Gastrocnemius medialis (tissue), 4 donors: ENCODE data around the gene APC. TPM values are rescaled to one million over a fixed set of nuclear protein-coding genes. Genes with fewer than 3 reads are reported as not detected.

ENCODE experiments used
- ATAC-seq, 2 donors: fragments of 150-250 bp; one replicate each; pipeline ENCODE4 v1.9.1; 2016
- DNase-seq, 2 donors: peaks; one replicate each; pipeline ENCODE4 v3.0.0-alpha.2; 2019
- H3K27ac ChIP-seq, 4 donors: fragments of 200-600 bp; sonication (generic); 1 replicate in 1 of 4; 2 replicates in 3 of 4; pipeline ENCODE4 v1.5.1; 2016 to 2018; ENCODE audit warnings: mild to moderate bottlenecking in 2 of 4, moderate library complexity in 1 of 4
- H3K27me3 ChIP-seq, 3 donors: fragments of 200-600 bp; sonication (generic) in 2 of 3; 1 replicate in 1 of 3; 2 replicates in 2 of 3; pipeline versions ENCODE4 v1.5.1 to v1.6.0; 2016 to 2019; ENCODE audit warnings: mild to moderate bottlenecking in 1 of 3, moderate library complexity in 1 of 3
- H3K36me3 ChIP-seq, 2 donors: fragments of 200-600 bp; sonication (generic) in 1 of 2; one replicate each; pipeline ENCODE4 v1.5.1; 2017 to 2018
- H3K4me1 ChIP-seq, 2 donors: fragments of 200-600 bp; sonication (generic) in 1 of 2; one replicate each; pipeline ENCODE4 v1.5.1; 2016 to 2017; ENCODE audit warnings: mild to moderate bottlenecking in 2 of 2
- H3K4me3 ChIP-seq, 4 donors: fragments of 200-600 bp; sonication (generic) in 3 of 4; 1 replicate in 1 of 4; 2 replicates in 3 of 4; pipeline ENCODE4 v1.5.1; 2016 to 2019; ENCODE audit warnings: mild to moderate bottlenecking in 2 of 4
- H3K9me3 ChIP-seq, 3 donors: fragments of 200-600 bp; sonication (generic) in 2 of 3; 1 replicate in 1 of 3; 2 replicates in 2 of 3; pipeline ENCODE4 v1.5.1; 2016 to 2019
- POLR2A ChIP-seq, 2 donors: fragments of 450-650 bp; IDR thresholded peaks; one replicate each; pipeline ENCODE4 v1.6.1; 2017; ENCODE audit warnings: antibody characterized with exemption in 2 of 2, mild to moderate bottlenecking in 2 of 2, moderate library complexity in 2 of 2
- in situ Hi-C, 4 donors: fragments of 200-750 bp; cut with MboI; loops; one replicate each; pipeline versions ENCODE4 v1.15.0 to v1.8.0; 2017; ENCODE audit warnings: low sequenced_read_pairs in 4 of 4
- intact Hi-C: fragments of 100-400 bp; cut with DNase I; formaldehyde crosslinking; loops from one replicate; pipeline ENCODE4 v1.15.1; 2023; ENCODE audit warnings: low total_unique reads
- total RNA-seq, 4 donors: library from RNA; depleted of rRNA; stranded (reverse); fragments of >200 nt; gene quantifications; one replicate each; pipeline versions ENCODE4 v1.1.0 to v1.2.3, GENCODE V29; 2016
- TF ChIP-seq, protein P1 (sequence below), 5 experiments: fragments of 450-650 bp in 3 of 5; fragments of 200-600 bp in 2 of 5; sonication (generic) in 2 of 5; IDR thresholded peaks in 4 of 5; conservative IDR thresholded peaks in 1 of 5; 1 replicate in 4 of 5; 2 replicates in 1 of 5; pipeline ENCODE4 v1.5.1; 2016 to 2019; ENCODE audit warnings: antibody characterized with exemption in 5 of 5, mild to moderate bottlenecking in 3 of 5, moderate library complexity in 3 of 5

Gene APC
- total RNA-seq, 4 donors from 2014 or later, result 50.1 to 102 (median 60.4) TPM

- no peak for ATAC-seq
- in situ Hi-C loops, result no loop called here
- intact Hi-C loops, result no loop called here
Observed at GRCh38 chr5:112833971-112834370, 96.3 kb downstream of the APC start.

DNA sequence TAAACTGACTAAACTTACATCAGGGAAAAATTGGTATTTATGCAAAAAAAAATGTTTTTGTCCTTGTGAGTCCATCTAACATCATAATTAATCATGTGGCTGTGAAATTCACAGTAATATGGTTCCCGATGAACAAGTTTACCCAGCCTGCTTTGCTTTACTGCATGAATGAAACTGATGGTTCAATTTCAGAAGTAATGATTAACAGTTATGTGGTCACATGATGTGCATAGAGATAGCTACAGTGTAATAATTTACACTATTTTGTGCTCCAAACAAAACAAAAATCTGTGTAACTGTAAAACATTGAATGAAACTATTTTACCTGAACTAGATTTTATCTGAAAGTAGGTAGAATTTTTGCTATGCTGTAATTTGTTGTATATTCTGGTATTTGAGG is 106.8 kb downstream of the APC start:
- DNase-seq, result no peak
- peaks cover 0 to 6% of the 10 kb centered on the region in 2 donors for H3K36me3 ChIP-seq
- intact Hi-C loops, result no loop called here
- no peaks in the 10 kb centered on the region for H3K4me1 ChIP-seq
- no peak for ATAC-seq
- no peak overlapping the region for H3K27ac ChIP-seq
- TF ChIP-seq POLR2A (IDR thresholded peaks at IDR 0.05), result no peak
- H3K27me3 ChIP-seq, result no peaks in the 10 kb centered on the region
- no peaks in the 10 kb centered on the region for H3K9me3 ChIP-seq
- H3K4me3 ChIP-seq, result no peak overlapping the region
- in situ Hi-C loops, result no loop called here

More at GRCh38 chr5:112833971-112834370, 96.3 kb downstream of the APC start:
- no peak for DNase-seq
- Histone ChIP-seq H3K27ac (no peak overlapping the region), H3K9me3 (no peaks in the 10 kb centered on the region), H3K4me1 (no peaks in the 10 kb centered on the region), H3K27me3 (no peaks in the 10 kb centered on the region), H3K36me3 (peaks cover 0 to 29% of the 10 kb centered on the region in 2 donors), H3K4me3 (no peak overlapping the region)
- TF ChIP-seq POLR2A (IDR thresholded peaks at IDR 0.05), result no peak
- TF ChIP-seq, protein P1, sequence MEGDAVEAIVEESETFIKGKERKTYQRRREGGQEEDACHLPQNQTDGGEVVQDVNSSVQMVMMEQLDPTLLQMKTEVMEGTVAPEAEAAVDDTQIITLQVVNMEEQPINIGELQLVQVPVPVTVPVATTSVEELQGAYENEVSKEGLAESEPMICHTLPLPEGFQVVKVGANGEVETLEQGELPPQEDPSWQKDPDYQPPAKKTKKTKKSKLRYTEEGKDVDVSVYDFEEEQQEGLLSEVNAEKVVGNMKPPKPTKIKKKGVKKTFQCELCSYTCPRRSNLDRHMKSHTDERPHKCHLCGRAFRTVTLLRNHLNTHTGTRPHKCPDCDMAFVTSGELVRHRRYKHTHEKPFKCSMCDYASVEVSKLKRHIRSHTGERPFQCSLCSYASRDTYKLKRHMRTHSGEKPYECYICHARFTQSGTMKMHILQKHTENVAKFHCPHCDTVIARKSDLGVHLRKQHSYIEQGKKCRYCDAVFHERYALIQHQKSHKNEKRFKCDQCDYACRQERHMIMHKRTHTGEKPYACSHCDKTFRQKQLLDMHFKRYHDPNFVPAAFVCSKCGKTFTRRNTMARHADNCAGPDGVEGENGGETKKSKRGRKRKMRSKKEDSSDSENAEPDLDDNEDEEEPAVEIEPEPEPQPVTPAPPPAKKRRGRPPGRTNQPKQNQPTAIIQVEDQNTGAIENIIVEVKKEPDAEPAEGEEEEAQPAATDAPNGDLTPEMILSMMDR (IDR thresholded peaks at IDR 0.05 in 4 of 5, conservative IDR thresholded peaks at IDR 0.05 in 1 of 5), result no peak

GRCh38 chr5:112846556-112846955 is 108.9 kb downstream of the APC start:
- in situ Hi-C loops, result no loop called here
- H3K27ac ChIP-seq, result no peak overlapping the region
- no peaks in the 10 kb centered on the region for H3K36me3 ChIP-seq
- ATAC-seq (no peak), DNase-seq (no peak)
- intact Hi-C loops, result loop anchor here (5.0 kb wide), 1 partner anchor 76 kb away; the partner anchor contains the start of gene REEP5
- no peaks in the 10 kb centered on the region for H3K9me3 ChIP-seq
- no peaks in the 10 kb centered on the region for H3K4me1 ChIP-seq
- TF ChIP-seq, protein P1 (IDR thresholded peaks at IDR 0.05 in 4 of 5, conservative IDR thresholded peaks at IDR 0.05 in 1 of 5), result no peak
- no peak for TF ChIP-seq POLR2A (IDR thresholded peaks at IDR 0.05)
- no peaks in the 10 kb centered on the region for H3K27me3 ChIP-seq
- no peak overlapping the region for H3K4me3 ChIP-seq

GRCh38 chr5:112847306-112847705 is 109.6 kb downstream of the APC start:
- no peaks in the 10 kb centered on the region for H3K27me3 ChIP-seq
- H3K27ac ChIP-seq, result no peak overlapping the region
- intact Hi-C loops (loop anchor here (5.0 kb wide), 1 partner anchor 75 kb away; the partner anchor contains the start of gene REEP5), in situ Hi-C loops (no loop called here)
- TF ChIP-seq POLR2A (IDR thresholded peaks at IDR 0.05), result no peak
- TF ChIP-seq, protein P1 (IDR thresholded peaks at IDR 0.05 in 4 of 5, conservative IDR thresholded peaks at IDR 0.05 in 1 of 5), result no peak
- ATAC-seq (no peak), DNase-seq (no peak)
- no peaks in the 10 kb centered on the region for H3K4me1 ChIP-seq
- no peaks in the 10 kb centered on the region for H3K9me3 ChIP-seq
- no peaks in the 10 kb centered on the region for H3K36me3 ChIP-seq
- H3K4me3 ChIP-seq, result no peak overlapping the region

DNA sequence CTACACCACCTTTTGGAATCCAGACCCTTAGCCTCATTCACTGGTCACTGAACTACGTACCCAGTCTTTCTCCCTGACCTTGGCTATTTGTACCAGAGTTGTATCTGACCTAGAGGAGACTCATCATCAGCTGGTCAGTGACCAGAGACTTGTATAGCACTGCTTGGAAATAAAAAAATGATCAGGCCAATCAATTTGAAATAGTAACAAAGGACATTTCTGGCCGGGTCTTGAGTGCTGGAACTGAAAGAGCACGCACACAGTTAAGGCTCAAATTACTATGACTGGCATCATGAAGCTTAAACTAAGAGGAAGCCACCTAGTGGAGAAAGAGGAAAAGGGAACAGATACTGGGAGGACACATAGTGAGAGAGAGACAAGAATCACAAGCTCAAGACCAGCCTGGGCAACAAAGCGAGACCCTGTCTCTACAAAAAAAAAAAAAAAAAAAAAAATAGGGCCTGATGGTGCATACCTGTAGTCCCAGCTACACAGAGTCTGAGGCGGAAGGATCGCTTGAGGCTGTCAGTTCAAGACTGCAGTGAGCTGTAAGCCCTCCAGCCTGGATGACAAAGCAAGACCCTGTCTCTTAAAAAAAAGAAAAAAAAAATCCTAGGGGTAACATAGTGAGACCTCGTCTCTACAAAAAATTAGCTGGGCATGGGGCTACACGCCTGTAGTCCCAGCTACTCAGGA is 110.6 kb downstream of the APC start:
- ATAC-seq (peak; percentile 96 to 99), DNase-seq (no peak)
- intact Hi-C loops (loop anchor here (5.0 kb wide), 1 partner anchor 74 kb away; the partner anchor contains the start of gene REEP5), in situ Hi-C loops (no loop called here)
- H3K4me1 ChIP-seq, result no peaks in the 10 kb centered on the region
- peak overlapping the region; percentile 19 to 53 (median 42) for H3K27ac ChIP-seq
- TF ChIP-seq POLR2A (IDR thresholded peaks at IDR 0.05), result no peak
- TF ChIP-seq, protein P1 (IDR thresholded peaks at IDR 0.05 in 4 of 5, conservative IDR thresholded peaks at IDR 0.05 in 1 of 5), result peak; percentile 41 to 66 (median 52)
- H3K9me3 ChIP-seq, result no peaks in the 10 kb centered on the region
- H3K36me3 ChIP-seq, result no peaks in the 10 kb centered on the region
- peak overlapping the region; percentile 4 to 32 (median 28) for H3K4me3 ChIP-seq
- H3K27me3 ChIP-seq, result no peaks in the 10 kb centered on the region
